ENCODE results near the gene LRRC61. TPM values are rescaled to one million over a fixed set of nuclear protein-coding genes. Genes with fewer than 3 reads are reported as not detected.
A peak's percentile ranks its signal among the peaks of the same experiment; 100 is the strongest.
"Not testable (repeated sequence)": the region's sequence is repeated elsewhere in the genome, so short reads cannot be mapped to it uniquely, and the experiment has no call there.

Gene LRRC61
- total RNA-seq, 1 donor from 2014 or later, result 3.7 TPM

- intact Hi-C loops (cut with micrococcal nuclease), result no loop called here
- ATAC-seq (no peak), DNase-seq (no peak)
Observed at GRCh38 chr7:150376560-150376959, 53.4 kb downstream of the LRRC61 start.

GRCh38 chr7:150377196-150377595, 54.0 kb downstream of the LRRC61 start:
- intact Hi-C loops (cut with micrococcal nuclease), result no loop called here
- ATAC-seq, result no peak
- DNase-seq, result no peak

GRCh38 chr7:150377635-150378034, 54.5 kb downstream of the LRRC61 start:
- intact Hi-C loops (cut with micrococcal nuclease), result no loop called here
- DNase-seq (no peak), ATAC-seq (no peak)

GRCh38 chr7:150378115-150378852, 55.1 kb downstream of the LRRC61 start:
- intact Hi-C loops (cut with micrococcal nuclease), result no loop called here
- peak; percentile 58 for DNase-seq
- ATAC-seq, result peak; percentile 16

- DNase-seq (peak; percentile 99), ATAC-seq (peak; percentile 97)
- intact Hi-C loops (cut with micrococcal nuclease), result no loop called here
Observed at GRCh38 chr7:150378853-150379440, 55.8 kb downstream of the LRRC61 start, which contains the start of gene ZNF775. ZNF775 (plus strand) TSS chr7:150379330; CDS start chr7:150388471, 9,141 bp downstream.

- ATAC-seq (peak; percentile 3), DNase-seq (no peak)
- intact Hi-C loops (cut with micrococcal nuclease), result no loop called here
Observed at GRCh38 chr7:150379441-150380379, 56.6 kb downstream of the LRRC61 start.

- intact Hi-C loops (cut with micrococcal nuclease), result no loop called here
- DNase-seq (no peak), ATAC-seq (no peak)
Observed at GRCh38 chr7:150380463-150380862, 57.3 kb downstream of the LRRC61 start.

GRCh38 chr7:150381096-150381495, 57.9 kb downstream of the LRRC61 start:
- ATAC-seq (no peak), DNase-seq (no peak)
- intact Hi-C loops (cut with micrococcal nuclease), result no loop called here

GRCh38 chr7:150381785-150382122, 58.6 kb downstream of the LRRC61 start:
- no peak for DNase-seq
- ATAC-seq, result no peak
- intact Hi-C loops (cut with micrococcal nuclease), result no loop called here

GRCh38 chr7:150382123-150382843, 59.1 kb downstream of the LRRC61 start:
- no peak for ATAC-seq
- no peak for DNase-seq
- intact Hi-C loops (cut with micrococcal nuclease), result no loop called here

- no peak for ATAC-seq
- no peak for DNase-seq
- intact Hi-C loops (cut with micrococcal nuclease), result no loop called here
Observed at GRCh38 chr7:150382844-150383225, 59.7 kb downstream of the LRRC61 start.

GRCh38 chr7:150383710-150384397, 60.7 kb downstream of the LRRC61 start:
- DNase-seq, result no peak
- no peak for ATAC-seq
- intact Hi-C loops (cut with micrococcal nuclease), result no loop called here

- intact Hi-C loops (cut with micrococcal nuclease), result no loop called here
Observed at GRCh38 chr7:150384406-150385301, 61.5 kb downstream of the LRRC61 start.

GRCh38 chr7:150385302-150385723, 62.2 kb downstream of the LRRC61 start:
- intact Hi-C loops (cut with micrococcal nuclease), result no loop called here
- no peak for ATAC-seq
- DNase-seq, result no peak

More at GRCh38 chr7:150384406-150385301, 61.5 kb downstream of the LRRC61 start:
- ATAC-seq (no peak), DNase-seq (no peak)

GRCh38 chr7:150385884-150386283, 62.7 kb downstream of the LRRC61 start:
- ATAC-seq; DNase-seq; intact Hi-C loops (cut with micrococcal nuclease): not testable (repeated sequence)
